Neural progenitor cell (in vitro differentiated cells): ENCODE data around the gene LIN9. TPM values are rescaled to one million over a fixed set of nuclear protein-coding genes. Genes with fewer than 3 reads are reported as not detected.

Source experiments
- DNase-seq: peaks from one replicate; pipeline ENCODE4 v3.0.0-alpha.2; 2016; ENCODE audit warnings: low spot score
- H2AFZ ChIP-seq: fragments of 200-600 bp; sonication (generic); replicated peaks from 2 replicates; pipeline ENCODE4 v1.6.1; 2016; ENCODE audit warnings: antibody characterized with exemption
- H3F3A ChIP-seq: fragments of 200-600 bp; sonication (generic); 2 replicates; pipeline ENCODE4 v1.6.1; 2016; ENCODE audit warnings: antibody characterized with exemption, low read depth
- H3K27ac ChIP-seq: fragments of 200-600 bp; sonication (generic); 2 replicates; pipeline ENCODE4 v1.5.1; 2016; ENCODE audit warnings: mild to moderate bottlenecking
- H3K27me3 ChIP-seq: fragments of 200-600 bp; sonication (generic); 2 replicates; pipeline ENCODE4 v1.6.1; 2016; ENCODE audit warnings: mild to moderate bottlenecking, moderate library complexity
- H3K36me3 ChIP-seq: fragments of 200-600 bp; sonication (generic); 2 replicates; pipeline ENCODE4 v1.5.1; 2016
- H3K4me1 ChIP-seq: fragments of 200-600 bp; sonication (generic); 2 replicates; pipeline ENCODE4 v1.6.1; 2016; ENCODE audit warnings: mixed run types
- H3K4me2 ChIP-seq: fragments of 200-600 bp; sonication (generic); 2 replicates; pipeline ENCODE4 v1.6.1; 2016
- H3K4me3 ChIP-seq: fragments of 200-600 bp; sonication (generic); 2 replicates; pipeline ENCODE4 v1.5.1; 2016
- H3K79me2 ChIP-seq: fragments of 200-600 bp; sonication (generic); 2 replicates; pipeline ENCODE4 v1.6.1; 2016; ENCODE audit warnings: low read depth
- H3K9ac ChIP-seq: fragments of 200-600 bp; sonication (generic); 2 replicates; pipeline ENCODE4 v1.6.1; 2016
- H3K9me3 ChIP-seq: fragments of 200-600 bp; sonication (generic); 2 replicates; pipeline ENCODE4 v1.5.1; 2016; ENCODE audit warnings: low read depth
- H4K20me1 ChIP-seq: fragments of 200-600 bp; sonication (generic); 2 replicates; pipeline ENCODE4 v1.6.1; 2016; ENCODE audit warnings: low read depth
- H3K27ac Mint-ChIP-seq: 3 replicates; pipeline ENCODE4 v1.8.0; 2021; ENCODE audit warnings: mixed read lengths
- H3K27me3 Mint-ChIP-seq: 2 replicates; pipeline ENCODE4 v1.8.0; 2022; ENCODE audit warnings: low read depth, mild to moderate bottlenecking, inconsistent platforms, moderate library complexity, mixed read lengths; ENCODE audit not compliant: insufficient read depth
- H3K36me3 Mint-ChIP-seq: 3 replicates; pipeline ENCODE4 v1.8.0; 2021; ENCODE audit warnings: mixed read lengths
- H3K4me1 Mint-ChIP-seq: 3 replicates; pipeline ENCODE4 v1.8.0; 2021; ENCODE audit warnings: mixed read lengths
- H3K4me3 Mint-ChIP-seq: 3 replicates; pipeline ENCODE4 v1.8.0; 2021; ENCODE audit warnings: mild to moderate bottlenecking, moderate library complexity, mixed read lengths
- H3K9me3 Mint-ChIP-seq: 3 replicates; pipeline ENCODE4 v1.8.0; 2020; ENCODE audit warnings: mixed read lengths
- EZH2 ChIP-seq: fragments of 200-600 bp; sonication (generic); IDR thresholded peaks from 2 replicates; pipeline ENCODE4 v1.6.1; 2017; ENCODE audit warnings: antibody characterized with exemption, mild to moderate bottlenecking, moderate library complexity
- EZH2phosphoT487 ChIP-seq: fragments of 200-600 bp; sonication (generic); IDR thresholded peaks from 2 replicates; pipeline ENCODE4 v1.6.1; 2017; ENCODE audit warnings: antibody characterized with exemption
- total RNA-seq: library from RNA; depleted of rRNA; stranded (reverse); fragments of >200 nt; gene quantifications from 2 replicates; pipeline ENCODE4 v1.2.3, GENCODE V29; 2015; ENCODE audit warnings: low replicate concordance
- TF ChIP-seq, protein P1 (sequence below): fragments of 200-600 bp; sonication (generic); IDR thresholded peaks from 2 replicates; pipeline ENCODE4 v1.5.1; 2017; ENCODE audit warnings: antibody characterized with exemption, mild to moderate bottlenecking

The LIN9 gene
- total RNA-seq, 1 donor from 2014 or later = 34.4 TPM

DNA sequence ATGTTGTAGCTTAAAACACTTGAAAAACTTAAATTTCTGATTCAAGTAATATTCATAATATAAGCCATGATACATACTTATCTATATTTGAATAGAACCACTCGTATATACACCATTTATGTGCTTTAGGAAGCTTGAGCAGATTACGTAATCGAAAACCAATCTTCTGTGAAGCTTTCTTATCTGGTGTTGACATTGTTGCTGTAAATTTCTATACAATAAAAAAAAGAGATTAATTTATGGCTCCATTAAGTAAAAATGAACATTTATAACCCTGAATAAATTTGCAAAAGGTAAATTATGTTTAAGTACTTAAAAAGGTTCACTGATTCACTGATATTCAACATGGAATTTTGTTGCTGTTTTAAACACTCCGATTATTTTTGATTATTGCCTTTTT, 21.4 kb downstream of the LIN9 start:
- no peaks in the 10 kb centered on the region for H4K20me1 ChIP-seq
- Mint-ChIP-seq H3K27ac (no peak overlapping the region), H3K4me1 (no peaks in the 10 kb centered on the region), H3K9me3 (no peaks in the 10 kb centered on the region), H3K36me3 (peaks cover 20% of the 10 kb centered on the region), H3K27me3 (no peaks in the 10 kb centered on the region), H3K4me3 (no peak overlapping the region)
- H3K4me1 ChIP-seq = no peaks in the 10 kb centered on the region
- no peak for DNase-seq
- H3K36me3 ChIP-seq = peaks cover 10% of the 10 kb centered on the region
- H3K4me2 ChIP-seq = no peak overlapping the region
- H3K4me3 ChIP-seq = no peak overlapping the region
- no peak for TF ChIP-seq EZH2
- TF ChIP-seq EZH2phosphoT487 = no peak
- TF ChIP-seq, protein P1, sequence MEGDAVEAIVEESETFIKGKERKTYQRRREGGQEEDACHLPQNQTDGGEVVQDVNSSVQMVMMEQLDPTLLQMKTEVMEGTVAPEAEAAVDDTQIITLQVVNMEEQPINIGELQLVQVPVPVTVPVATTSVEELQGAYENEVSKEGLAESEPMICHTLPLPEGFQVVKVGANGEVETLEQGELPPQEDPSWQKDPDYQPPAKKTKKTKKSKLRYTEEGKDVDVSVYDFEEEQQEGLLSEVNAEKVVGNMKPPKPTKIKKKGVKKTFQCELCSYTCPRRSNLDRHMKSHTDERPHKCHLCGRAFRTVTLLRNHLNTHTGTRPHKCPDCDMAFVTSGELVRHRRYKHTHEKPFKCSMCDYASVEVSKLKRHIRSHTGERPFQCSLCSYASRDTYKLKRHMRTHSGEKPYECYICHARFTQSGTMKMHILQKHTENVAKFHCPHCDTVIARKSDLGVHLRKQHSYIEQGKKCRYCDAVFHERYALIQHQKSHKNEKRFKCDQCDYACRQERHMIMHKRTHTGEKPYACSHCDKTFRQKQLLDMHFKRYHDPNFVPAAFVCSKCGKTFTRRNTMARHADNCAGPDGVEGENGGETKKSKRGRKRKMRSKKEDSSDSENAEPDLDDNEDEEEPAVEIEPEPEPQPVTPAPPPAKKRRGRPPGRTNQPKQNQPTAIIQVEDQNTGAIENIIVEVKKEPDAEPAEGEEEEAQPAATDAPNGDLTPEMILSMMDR = no peak
- H3K27me3 ChIP-seq = no peaks in the 10 kb centered on the region
- no peaks in the 10 kb centered on the region for H3K9me3 ChIP-seq
- H2AFZ ChIP-seq = no peak overlapping the region
- no peak overlapping the region for H3K9ac ChIP-seq
- peaks cover 8% of the 10 kb centered on the region for H3F3A ChIP-seq
- no peaks in the 10 kb centered on the region for H3K79me2 ChIP-seq
- no peak overlapping the region for H3K27ac ChIP-seq

DNA sequence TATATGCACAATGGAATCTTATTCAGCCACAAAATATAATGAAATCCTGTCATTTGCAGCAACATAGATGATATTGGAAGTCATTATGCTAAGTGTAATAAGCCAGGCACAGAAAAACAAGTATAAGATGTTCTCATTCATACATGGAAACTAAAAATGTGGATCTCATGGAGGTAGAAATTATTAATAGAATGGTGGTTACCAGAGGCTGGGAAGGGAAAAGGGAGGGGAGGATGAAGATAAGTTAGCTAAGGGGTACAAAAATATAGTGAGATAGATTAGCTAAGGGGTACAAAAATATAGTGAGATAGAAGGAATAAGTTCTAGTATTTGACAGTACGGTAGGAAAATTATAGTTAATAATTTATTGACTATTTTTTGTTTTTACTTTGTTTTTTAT, 27.9 kb downstream of the LIN9 start:
- Mint-ChIP-seq H3K4me3 (no peak overlapping the region), H3K9me3 (no peaks in the 10 kb centered on the region), H3K4me1 (no peaks in the 10 kb centered on the region), H3K27me3 (peaks cover 2% of the 10 kb centered on the region), H3K27ac (no peak overlapping the region), H3K36me3 (peaks cover 18% of the 10 kb centered on the region)
- Histone ChIP-seq H3F3A (peaks cover 6% of the 10 kb centered on the region), H3K4me1 (no peaks in the 10 kb centered on the region), H3K9me3 (no peaks in the 10 kb centered on the region), H3K9ac (no peak overlapping the region), H3K79me2 (no peaks in the 10 kb centered on the region), H2AFZ (no peak overlapping the region), H3K4me3 (no peak overlapping the region), H4K20me1 (no peaks in the 10 kb centered on the region), H3K27ac (no peak overlapping the region), H3K27me3 (no peaks in the 10 kb centered on the region), H3K4me2 (no peak overlapping the region), H3K36me3 (peaks cover 14% of the 10 kb centered on the region)
- no peak for DNase-seq
- TF ChIP-seq EZH2 = no peak

DNA sequence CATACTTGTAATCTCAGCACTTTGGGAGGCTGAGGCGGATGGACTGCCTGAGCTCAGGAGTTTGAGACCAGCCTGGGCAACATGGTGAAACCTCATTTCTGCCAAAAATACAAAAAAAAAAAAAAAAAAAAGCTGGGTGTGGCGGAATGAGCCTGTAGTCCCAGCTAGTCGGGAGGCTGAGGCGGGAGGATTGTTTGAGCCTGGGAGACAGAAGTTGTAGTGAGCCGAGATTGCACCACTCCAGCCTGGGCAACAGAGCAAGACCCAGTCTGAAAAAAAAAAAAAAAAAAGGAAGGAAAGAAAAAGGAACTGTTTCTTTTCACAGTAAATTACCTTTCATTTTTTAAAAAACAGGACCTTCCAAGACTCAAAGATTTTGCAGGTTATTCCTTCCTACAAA, 29.5 kb downstream of the LIN9 start:
- no peaks in the 10 kb centered on the region for H3K79me2 ChIP-seq
- no peak overlapping the region for H3K4me3 Mint-ChIP-seq
- peaks cover 6% of the 10 kb centered on the region for H3F3A ChIP-seq
- no peaks in the 10 kb centered on the region for H3K27me3 ChIP-seq
- no peak for TF ChIP-seq EZH2
- TF ChIP-seq, protein P1 = no peak
- no peak for TF ChIP-seq EZH2phosphoT487
- no peak for DNase-seq
- H3K27ac Mint-ChIP-seq = no peak overlapping the region
- H3K4me3 ChIP-seq = no peak overlapping the region
- peaks cover 18% of the 10 kb centered on the region for H3K36me3 ChIP-seq
- no peak overlapping the region for H3K27ac ChIP-seq
- no peaks in the 10 kb centered on the region for H3K4me1 Mint-ChIP-seq
- peaks cover 2% of the 10 kb centered on the region for H3K27me3 Mint-ChIP-seq
- H3K4me1 ChIP-seq = no peaks in the 10 kb centered on the region
- H3K9me3 Mint-ChIP-seq = no peaks in the 10 kb centered on the region
- no peak overlapping the region for H3K4me2 ChIP-seq
- H2AFZ ChIP-seq = no peak overlapping the region
- no peak overlapping the region for H3K9ac ChIP-seq
- no peaks in the 10 kb centered on the region for H3K9me3 ChIP-seq
- peaks cover 16% of the 10 kb centered on the region for H3K36me3 Mint-ChIP-seq
- H4K20me1 ChIP-seq = no peaks in the 10 kb centered on the region

DNA sequence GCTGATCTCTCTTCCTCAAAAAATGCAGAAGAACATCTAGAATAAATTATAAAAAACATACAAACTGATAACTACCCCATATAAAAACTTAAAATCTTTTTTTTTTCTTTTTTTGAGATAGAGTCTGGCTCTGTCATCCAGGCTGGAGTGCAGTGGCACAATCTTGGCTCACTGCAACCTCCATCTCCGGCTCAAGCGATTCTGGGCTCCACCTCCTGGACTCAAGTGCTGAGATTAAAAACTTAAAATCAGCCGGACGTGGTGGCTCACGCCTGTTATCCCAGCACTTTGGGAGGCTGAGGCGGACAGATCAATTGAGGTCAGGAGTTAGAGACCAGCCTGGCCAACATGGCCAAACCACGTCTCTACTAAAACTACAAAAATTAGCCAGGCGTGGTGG, 31.1 kb downstream of the LIN9 start:
- H3K36me3 Mint-ChIP-seq = peaks cover 15% of the 10 kb centered on the region
- no peak overlapping the region for H3K27ac Mint-ChIP-seq
- no peaks in the 10 kb centered on the region for H3K4me1 Mint-ChIP-seq
- DNase-seq = no peak
- H3K27me3 Mint-ChIP-seq = peaks cover 2% of the 10 kb centered on the region
- H3K9me3 ChIP-seq = no peaks in the 10 kb centered on the region
- no peak overlapping the region for H3K27ac ChIP-seq
- H3K4me3 Mint-ChIP-seq = no peak overlapping the region
- H3K36me3 ChIP-seq = peaks cover 20% of the 10 kb centered on the region
- H3K27me3 ChIP-seq = no peaks in the 10 kb centered on the region
- no peaks in the 10 kb centered on the region for H3K79me2 ChIP-seq
- no peaks in the 10 kb centered on the region for H4K20me1 ChIP-seq
- TF ChIP-seq EZH2 (no peak), EZH2phosphoT487 (no peak)
- TF ChIP-seq, protein P1 = no peak
- peaks cover 6% of the 10 kb centered on the region for H3F3A ChIP-seq
- H3K4me1 ChIP-seq = no peaks in the 10 kb centered on the region
- H2AFZ ChIP-seq = no peak overlapping the region
- H3K4me2 ChIP-seq = no peak overlapping the region
- no peaks in the 10 kb centered on the region for H3K9me3 Mint-ChIP-seq
- no peak overlapping the region for H3K4me3 ChIP-seq
- H3K9ac ChIP-seq = no peak overlapping the region
